ENCODE measurements around the gene TSEN34. TPM values are rescaled to one million over a fixed set of nuclear protein-coding genes. Genes with fewer than 3 reads are reported as not detected.

Gene TSEN34
- total and polyA plus RNA-seq, 11 donors, result 10.2 to 48.9 (median 23.5) TPM

- WGBS, 4 donors, result 69 to 75% (median 71%) methylated on average over 13 of the region's 13 CpGs
- intact Hi-C loops (cut with DNase I), result loop anchor here in 1 of 10 donors (5.0 kb wide), 1 partner anchor 35 kb away; no protein-coding TSS in a partner anchor
- H3K4me1 ChIP-seq, result peaks cover 19 to 66% (median 49%) of the 10 kb centered on the region in 12 donors
- ATAC-seq (no peak), DNase-seq (no peak)
- H3K27ac ChIP-seq, result peak overlapping the region in 5 of 12 donors; percentile 87 to 96 (median 92)
- H3K4me3 ChIP-seq, result peak overlapping the region; percentile 34 to 82 (median 72)
- TF ChIP-seq, protein P1, sequence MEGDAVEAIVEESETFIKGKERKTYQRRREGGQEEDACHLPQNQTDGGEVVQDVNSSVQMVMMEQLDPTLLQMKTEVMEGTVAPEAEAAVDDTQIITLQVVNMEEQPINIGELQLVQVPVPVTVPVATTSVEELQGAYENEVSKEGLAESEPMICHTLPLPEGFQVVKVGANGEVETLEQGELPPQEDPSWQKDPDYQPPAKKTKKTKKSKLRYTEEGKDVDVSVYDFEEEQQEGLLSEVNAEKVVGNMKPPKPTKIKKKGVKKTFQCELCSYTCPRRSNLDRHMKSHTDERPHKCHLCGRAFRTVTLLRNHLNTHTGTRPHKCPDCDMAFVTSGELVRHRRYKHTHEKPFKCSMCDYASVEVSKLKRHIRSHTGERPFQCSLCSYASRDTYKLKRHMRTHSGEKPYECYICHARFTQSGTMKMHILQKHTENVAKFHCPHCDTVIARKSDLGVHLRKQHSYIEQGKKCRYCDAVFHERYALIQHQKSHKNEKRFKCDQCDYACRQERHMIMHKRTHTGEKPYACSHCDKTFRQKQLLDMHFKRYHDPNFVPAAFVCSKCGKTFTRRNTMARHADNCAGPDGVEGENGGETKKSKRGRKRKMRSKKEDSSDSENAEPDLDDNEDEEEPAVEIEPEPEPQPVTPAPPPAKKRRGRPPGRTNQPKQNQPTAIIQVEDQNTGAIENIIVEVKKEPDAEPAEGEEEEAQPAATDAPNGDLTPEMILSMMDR (IDR thresholded peaks at IDR 0.05), result no peak
- TF ChIP-seq POLR2A (IDR thresholded peaks at IDR 0.05), result no peak
- H3K27me3 ChIP-seq, result no peaks in the 10 kb centered on the region
- H3K9me3 ChIP-seq, result no peaks in the 10 kb centered on the region
- peaks cover 2 to 59% (median 51%) of the 10 kb centered on the region in 9 donors for H3K36me3 ChIP-seq
These were observed 10.9 kb downstream of the TSEN34 start for GRCh38 chr19:54201980-54202379.

- TF ChIP-seq, protein P1 (IDR thresholded peaks at IDR 0.05), result no peak
- TF ChIP-seq POLR2A (IDR thresholded peaks at IDR 0.05), result no peak
- Histone ChIP-seq H3K36me3 (peaks cover 2 to 69% (median 63%) of the 10 kb centered on the region in 9 donors), H3K27me3 (no peaks in the 10 kb centered on the region), H3K4me3 (peak overlapping the region in 3 of 12 donors; percentile 11 to 79 (median 20)), H3K9me3 (no peaks in the 10 kb centered on the region), H3K4me1 (peaks cover 19 to 77% (median 52%) of the 10 kb centered on the region in 12 donors), H3K27ac (peak overlapping the region in 2 of 12 donors; percentile 20 to 91)
- intact Hi-C loops (cut with DNase I), result loop anchor here in 1 of 10 donors (5.0 kb wide), 1 partner anchor 36 kb away; no protein-coding TSS in a partner anchor
- DNase-seq (no peak), ATAC-seq (no peak)
- 41 to 56% (median 49%) methylated on average over 9 of the region's 9 CpGs for WGBS, 4 donors
These were observed 12.1 kb downstream of the TSEN34 start for GRCh38 chr19:54203151-54203611.

DNA sequence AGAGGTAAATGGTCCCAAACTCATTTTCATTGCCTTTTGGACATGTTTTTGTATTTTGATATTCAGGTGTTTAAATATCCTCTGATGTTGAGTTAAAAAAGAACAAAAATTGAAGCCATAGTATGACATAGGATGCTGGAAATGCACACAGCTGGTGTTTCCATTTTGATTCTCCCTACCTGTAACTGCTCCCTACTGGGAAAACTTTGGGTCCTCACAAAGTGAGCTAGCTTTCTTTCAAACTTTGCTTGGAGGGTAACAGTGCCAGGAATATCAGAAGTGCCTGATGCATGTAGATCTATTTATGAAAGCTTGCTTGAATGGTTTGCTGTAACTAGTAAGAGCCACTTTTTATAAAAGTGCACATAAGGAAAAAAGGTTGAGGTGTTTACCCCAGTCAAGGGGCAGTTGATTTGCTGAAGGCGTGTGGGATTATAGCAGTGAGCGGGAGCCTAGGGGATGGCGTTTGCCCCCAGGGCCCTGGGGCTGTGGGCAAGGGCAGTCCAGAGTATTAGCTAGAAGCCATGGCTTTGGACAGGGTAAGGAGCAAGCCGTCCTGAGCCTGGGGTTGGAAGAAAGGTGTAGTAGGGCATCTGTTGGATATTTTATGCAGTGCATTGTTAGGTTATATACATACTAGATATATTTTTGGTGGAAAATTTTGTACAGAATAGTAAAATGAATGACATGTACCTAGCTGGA lies 13.8 kb downstream of the TSEN34 start:
- Histone ChIP-seq H3K9me3 (no peaks in the 10 kb centered on the region), H3K27ac (peak overlapping the region in 1 of 12 donors; percentile 91), H3K27me3 (no peaks in the 10 kb centered on the region), H3K4me3 (peak overlapping the region in 1 of 12 donors; percentile 58), H3K4me1 (peaks cover 27 to 88% (median 67%) of the 10 kb centered on the region in 12 donors), H3K36me3 (peaks cover 2 to 72% (median 67%) of the 10 kb centered on the region in 9 donors)
- no peak for TF ChIP-seq POLR2A (IDR thresholded peaks at IDR 0.05)
- TF ChIP-seq, protein P1 (IDR thresholded peaks at IDR 0.05), result no peak
- 65 to 75% (median 72%) methylated on average over 4 of the region's 4 CpGs for WGBS, 4 donors
- intact Hi-C loops (cut with DNase I), result loop anchor here in 1 of 10 donors (5.0 kb wide), 1 partner anchor 38 kb away; no protein-coding TSS in a partner anchor
- ATAC-seq (no peak), DNase-seq (no peak)

Data from heart left ventricle (tissue), 16 donors.